Measurements from ENCODE around the gene MYO1H. TPM values are rescaled to one million over a fixed set of nuclear protein-coding genes. Genes with fewer than 3 reads are reported as not detected.
A peak's percentile ranks its signal among the peaks of the same experiment; 100 is the strongest.

MYO1H gene
- total and polyA plus RNA-seq, 2 of the 8 experiments (the other 6 are each of a cell fraction or from before 2014, with no cell fraction given) = 0.03 TPM; not detected in 1

- CTCF ChIA-PET (ENCODE audit: partially characterized antibody) = interaction anchor here (0.6 to 12.4 kb wide), 24 partner anchors 10 to 363 kb away, joined by 3 to 245 read pairs (median 4); partner anchors contain the start of genes KCTD10 and UBE3B
- no peaks in the 10 kb centered on the region for H3K23me2 ChIP-seq (ENCODE audit: low read depth, low read length)
Measured at GRCh38 chr12:109432431-109432830, 84.7 kb downstream of the MYO1H start.

More at GRCh38 chr12:109432431-109432830, 84.7 kb downstream of the MYO1H start:
- DNase-seq (ENCODE audit: low read depth in 1 of 2, low spot score in 2 of 2) (no peak), FAIRE-seq (no peak)
- Histone ChIP-seq H4K8ac (ENCODE audit: extremely low read depth, insufficient read depth, low read length) (no peak overlapping the region), H2BK120ac (replicated peaks; ENCODE audit: low read depth, low read length) (no peak overlapping the region), H4K91ac (replicated peaks; ENCODE audit: insufficient read length, low read length) (no peak overlapping the region), H2AFZ (ENCODE audit: low read length) (no peak overlapping the region), H2BK15ac (ENCODE audit: low read length) (no peak overlapping the region), H3K4ac (replicated peaks; ENCODE audit: insufficient read length, low read depth, low read length) (no peak overlapping the region), H2BK20ac (ENCODE audit: low read length) (peak overlapping the region; percentile 34; the same call in 1 of the 2 replicates), H2BK12ac (ENCODE audit: low read depth, low read length) (no peak overlapping the region), H3K4me3 (ENCODE audit: extremely low read depth in 1 of 4, insufficient read depth in 2 of 4, low read depth in 3 of 4, low read length in 4 of 4) (no peak overlapping the region), H3K9ac (replicated peaks in 1 of 4; ENCODE audit: extremely low read depth in 1 of 4, low read depth in 3 of 4, low read length in 3 of 4) (no peak overlapping the region), H3K23ac (ENCODE audit: insufficient read length) (no peak overlapping the region), H3K36me3 (ENCODE audit: control insufficient read depth in 2 of 4, insufficient read depth in 4 of 4, low read length in 3 of 4) (no peaks in the 10 kb centered on the region), H3K18ac (ENCODE audit: extremely low read depth, low read length) (no peak overlapping the region), H3K14ac (ENCODE audit: insufficient read length) (no peak overlapping the region), H3K79me2 (ENCODE audit: control insufficient read depth in 1 of 2, insufficient read depth in 2 of 2, low read length in 2 of 2) (no peaks in the 10 kb centered on the region), H4K20me1 (replicated peaks in 1 of 2; ENCODE audit: control insufficient read depth in 1 of 2, insufficient read depth in 2 of 2, low read length in 2 of 2) (no peaks in the 10 kb centered on the region), H3K4me2 (ENCODE audit: insufficient read depth in 1 of 2, low read depth in 2 of 2, low read length in 2 of 2) (no peak overlapping the region), H3K56ac (replicated peaks; ENCODE audit: insufficient read length, low read depth, low read length) (no peak overlapping the region), H2BK5ac (ENCODE audit: low read depth, low read length) (no peak overlapping the region), H3K27me3 (replicated peaks in 1 of 4; ENCODE audit: control insufficient read depth in 3 of 4, extremely low read depth in 1 of 4, insufficient read depth in 3 of 4, low read length in 3 of 4) (no peaks in the 10 kb centered on the region), H3K79me1 (ENCODE audit: low read depth, low read length) (no peaks in the 10 kb centered on the region), H3K4me1 (replicated peaks in 1 of 4; ENCODE audit: control insufficient read depth in 3 of 4, insufficient read depth in 4 of 4, low read length in 3 of 4) (peaks cover 9 to 16% (median 11%) of the 10 kb centered on the region in 4 experiments), H3K27ac (ENCODE audit: low read depth, low read length) (no peak overlapping the region), H3K9me3 (ENCODE audit: insufficient read depth in 2 of 2, low read depth in 1 of 2, low read length in 1 of 2) (no peaks in the 10 kb centered on the region), H2AK5ac (ENCODE audit: low read depth, low read length) (no peak overlapping the region), H4K5ac (ENCODE audit: insufficient read length, low read depth, low read length) (no peak overlapping the region)
- TF ChIP-seq RNF2 (IDR thresholded peaks at IDR 0.05; ENCODE audit: borderline replicate concordance, low read depth, low read length, missing control alignments, poor library complexity, severe bottlenecking) = no peak
- POLR2A ChIA-PET (ENCODE audit: partially characterized antibody) = interaction anchor here (1.5 kb wide), 1 partner anchor 12 kb away, joined by 9 read pairs; no protein-coding TSS in a partner anchor
- WGBS, 2 experiments (ENCODE audit: extremely low coverage in 1 of 2, insufficient coverage in 1 of 2, insufficient read length in 1 of 2, insufficient replicate concordance in 2 of 2, low coverage in 1 of 2, low lambda C conversion rate in 2 of 2, missing lambda C conversion rate in 1 of 2) = 66% methylated on average over 6 of the region's 6 CpGs; no CpG with 5 or more reads in 1 of the 2 experiments
